IMR-90 (cell line): ENCODE measurements around the gene LUZP1. TPM values are rescaled to one million over a fixed set of nuclear protein-coding genes. Genes with fewer than 3 reads are reported as not detected.
A peak's percentile ranks its signal among the peaks of the same experiment; 100 is the strongest.

Source experiments
- ATAC-seq: fragments of 200-7000 bp; cut with Tn5 transposase; 2 replicates; pipeline ENCODE4 v1.9.1; 2020; ENCODE audit warnings: low read depth, mild to moderate bottlenecking, moderate library complexity
- BruUV-seq: library from RNA; stranded (reverse); fragments of 400-500 nt; replicated peaks from 2 replicates; lab custom pipeline; 2021; lab: Mats Ljungman, UMichigan
- CTCF ChIA-PET: fragments of 300-600 bp; formaldehyde crosslinking; extraction: SDS; loops from one replicate; lab custom pipeline; 2021; ENCODE audit warnings: antibody characterized with exemption; lab: Yijun Ruan, JAX
- POLR2A ChIA-PET: fragments of 300-600 bp; sonication (Branson Sonifier 250); formaldehyde crosslinking; loops from one replicate; lab custom pipeline; 2022; ENCODE audit warnings: antibody characterized with exemption; ENCODE audit not compliant: unreplicated experiment; lab: Charles Lee
- DNase-seq: peaks from one replicate; pipeline ENCODE4 v3.0.0; 2013
- H2AFZ ChIP-seq: replicated peaks from 2 replicates; pipeline ENCODE3; 2013; ENCODE audit warnings: low read length, mild to moderate bottlenecking; ENCODE audit not compliant: poor library complexity
- H2AK5ac ChIP-seq: 2 replicates; pipeline ENCODE4 v1.6.1; 2013; ENCODE audit warnings: low read depth, low read length, inconsistent platforms
- H2AK9ac ChIP-seq: replicated peaks from 2 replicates; pipeline ENCODE3; 2013; ENCODE audit warnings: mild to moderate bottlenecking, low read depth, low read length, moderate library complexity; ENCODE audit not compliant: poor library complexity
- H2BK120ac ChIP-seq: 2 replicates; pipeline ENCODE4 v1.6.1; 2013; ENCODE audit warnings: low read depth, low read length, inconsistent platforms
- H2BK15ac ChIP-seq: 3 replicates; pipeline ENCODE4 v1.6.1; 2013; ENCODE audit warnings: low read depth, low read length, inconsistent platforms
- H2BK20ac ChIP-seq: 2 replicates; pipeline ENCODE4 v1.6.1; 2013; ENCODE audit warnings: low read depth, mild to moderate bottlenecking, inconsistent platforms, low read length, moderate library complexity
- H2BK5ac ChIP-seq: 2 replicates; pipeline ENCODE4 v1.6.1; 2013; ENCODE audit warnings: mild to moderate bottlenecking, low read depth, low read length, inconsistent platforms; ENCODE audit not compliant: poor library complexity, severe bottlenecking
- H3K14ac ChIP-seq: replicated peaks from 2 replicates; pipeline ENCODE4 v1.6.1; 2013; ENCODE audit warnings: low read depth, low read length, inconsistent platforms
- H3K18ac ChIP-seq: 2 replicates; pipeline ENCODE4 v1.6.1; 2013; ENCODE audit warnings: low read depth, low read length, control low read depth
- H3K23ac ChIP-seq: 2 replicates; pipeline ENCODE4 v1.6.1; 2013; ENCODE audit warnings: low read depth, low read length, inconsistent platforms
- H3K27ac ChIP-seq: 2 replicates; pipeline ENCODE4 v1.5.1; 2013; ENCODE audit warnings: mild to moderate bottlenecking, control low read depth, low read length; ENCODE audit not compliant: insufficient read depth
- H3K27me3 ChIP-seq: 2 replicates; pipeline ENCODE4 v1.6.1; 2013; ENCODE audit warnings: low read length; ENCODE audit not compliant: control insufficient read depth, insufficient read depth
- H3K36me3 ChIP-seq: 2 replicates; pipeline ENCODE4 v1.6.1; 2013; ENCODE audit warnings: low read length, mixed read lengths; ENCODE audit not compliant: control insufficient read depth, insufficient read depth
- H3K4ac ChIP-seq: 2 replicates; pipeline ENCODE4 v1.6.1; 2013; ENCODE audit warnings: low read depth, low read length, inconsistent platforms
- H3K4me1 ChIP-seq: 2 replicates; pipeline ENCODE4 v1.6.1; 2013; ENCODE audit warnings: low read length, mixed read lengths; ENCODE audit not compliant: control insufficient read depth, insufficient read depth
- H3K4me2 ChIP-seq: 2 replicates; pipeline ENCODE4 v1.6.1; 2013; ENCODE audit warnings: low read depth, mild to moderate bottlenecking, control low read depth, low read length, moderate library complexity
- H3K4me3 ChIP-seq: 2 replicates; pipeline ENCODE4 v1.5.1; 2013; ENCODE audit warnings: low read depth, mild to moderate bottlenecking, control low read depth, low read length, moderate library complexity; ENCODE audit not compliant: insufficient read depth
- H3K56ac ChIP-seq: 2 replicates; pipeline ENCODE4 v1.6.1; 2013; ENCODE audit warnings: low read length, inconsistent platforms; ENCODE audit not compliant: insufficient read depth; ENCODE audit errors: extremely low read depth
- H3K79me1 ChIP-seq, 2 experiments: 2 replicates each; pipeline ENCODE4 v1.6.1; 2013; ENCODE audit warnings: low read length in 2 of 2, inconsistent platforms in 1 of 2, low read depth in 1 of 2
- H3K9ac ChIP-seq: 2 replicates; pipeline ENCODE4 v1.6.1; 2013; ENCODE audit warnings: low read depth, low read length, control low read depth
- H3K9me1 ChIP-seq: 2 replicates; pipeline ENCODE4 v1.6.1; 2013; ENCODE audit warnings: low read length, inconsistent platforms; ENCODE audit not compliant: insufficient read depth
- H3K9me3 ChIP-seq: 2 replicates; pipeline ENCODE4 v1.6.1; 2013; ENCODE audit warnings: low read length; ENCODE audit not compliant: control insufficient read depth, insufficient read depth
- H4K20me1 ChIP-seq: 2 replicates; pipeline ENCODE4 v1.6.1; 2013; ENCODE audit warnings: low read length, inconsistent platforms; ENCODE audit not compliant: insufficient read depth
- H4K5ac ChIP-seq: 2 replicates; pipeline ENCODE4 v1.6.1; 2013; ENCODE audit warnings: mild to moderate bottlenecking, low read depth, low read length, control low read depth
- H4K8ac ChIP-seq, 2 experiments: 2 replicates each; pipeline ENCODE4 v1.6.1; 2013; ENCODE audit warnings: low read depth in 2 of 2, low read length in 2 of 2, control low read depth in 1 of 2, inconsistent platforms in 1 of 2
- H4K91ac ChIP-seq: 2 replicates; pipeline ENCODE4 v1.6.1; 2013; ENCODE audit warnings: low read depth, low read length, inconsistent platforms; ENCODE audit not compliant: insufficient read depth
- FOS ChIP-seq: fragments of 150-350 bp; IDR thresholded peaks from 2 replicates; pipeline ENCODE4 v1.6.1; 2016; ENCODE audit warnings: low read depth, low read length
- MAFK ChIP-seq: IDR thresholded peaks from 2 replicates; pipeline ENCODE4 v1.6.1; 2012; ENCODE audit warnings: low read depth, low read length, improper control_type of control experiment
- MAZ ChIP-seq: IDR thresholded peaks from 2 replicates; pipeline ENCODE4 v1.6.1; 2012; ENCODE audit warnings: low read depth, mild to moderate bottlenecking, low read length, improper control_type of control experiment, moderate library complexity, borderline replicate concordance
- MXI1 ChIP-seq: IDR thresholded peaks from 2 replicates; pipeline ENCODE4 v1.6.1; 2012; ENCODE audit warnings: low read depth, mild to moderate bottlenecking, low read length, moderate library complexity, borderline replicate concordance
- POLR2A ChIP-seq: IDR thresholded peaks from 2 replicates; pipeline ENCODE4 v1.6.1; 2012; ENCODE audit warnings: mild to moderate bottlenecking, low read depth, low read length
- RAD21 ChIP-seq: IDR thresholded peaks from 2 replicates; pipeline ENCODE4 v1.6.1; 2012; ENCODE audit warnings: low read length, improper control_type of control experiment
- WGBS, 2 experiments: methylation state at CpG; one replicate each; pipeline versions ENCODE4 v1.1.5 to v1.1.7; 2013; ENCODE audit warnings: missing lambda C conversion rate in 2 of 2; ENCODE audit not compliant: insufficient read length in 1 of 2; ENCODE audit errors: extremely low coverage in 2 of 2; 5-methylcytosine and 5-hydroxymethylcytosine counted together
- dilution Hi-C: fragments of 300-500 bp; cut with HindIII; formaldehyde crosslinking; loops from one replicate; pipeline ENCODE4 v1.14.3; 2018; ENCODE audit warnings: low sequenced_read_pairs; ENCODE audit not compliant: unreplicated experiment
- in situ Hi-C: fragments of 300-500 bp; cut with MboI; formaldehyde crosslinking; loops from 3 replicates; pipeline ENCODE4 v1.14.3; 2019; ENCODE audit warnings: low sequenced_read_pairs, inconsistent platforms, mixed read lengths
- intact Hi-C: fragments of 100-400 bp; cut with micrococcal nuclease; formaldehyde crosslinking; loops from 2 replicates; pipeline ENCODE4 v1.10.0; 2022
- polyA plus RNA-seq, 3 experiments: library from polyadenylated mRNA; depleted of rRNA; stranded (reverse); fragments of >200 nt; gene quantifications; 2 replicates each; pipeline ENCODE4 v1.2.3, GENCODE V29; 2012; ENCODE audit warnings: low replicate concordance in 1 of 3
- total RNA-seq: library from RNA; depleted of rRNA; stranded (reverse); fragments of >200 nt; gene quantifications from 2 replicates; pipeline ENCODE4 v1.2.3, GENCODE V29; 2012
- TF ChIP-seq, protein P1 (sequence below): fragments of 150-350 bp; IDR thresholded peaks from 2 replicates; pipeline ENCODE4 v1.6.1; 2017; ENCODE audit warnings: mild to moderate bottlenecking, antibody characterized with exemption, low read length, low read depth

LUZP1 gene
- total and polyA plus RNA-seq, 2 of the 4 experiments (the other 2 are of a cell fraction), result 13.1 to 31.7 TPM

DNA sequence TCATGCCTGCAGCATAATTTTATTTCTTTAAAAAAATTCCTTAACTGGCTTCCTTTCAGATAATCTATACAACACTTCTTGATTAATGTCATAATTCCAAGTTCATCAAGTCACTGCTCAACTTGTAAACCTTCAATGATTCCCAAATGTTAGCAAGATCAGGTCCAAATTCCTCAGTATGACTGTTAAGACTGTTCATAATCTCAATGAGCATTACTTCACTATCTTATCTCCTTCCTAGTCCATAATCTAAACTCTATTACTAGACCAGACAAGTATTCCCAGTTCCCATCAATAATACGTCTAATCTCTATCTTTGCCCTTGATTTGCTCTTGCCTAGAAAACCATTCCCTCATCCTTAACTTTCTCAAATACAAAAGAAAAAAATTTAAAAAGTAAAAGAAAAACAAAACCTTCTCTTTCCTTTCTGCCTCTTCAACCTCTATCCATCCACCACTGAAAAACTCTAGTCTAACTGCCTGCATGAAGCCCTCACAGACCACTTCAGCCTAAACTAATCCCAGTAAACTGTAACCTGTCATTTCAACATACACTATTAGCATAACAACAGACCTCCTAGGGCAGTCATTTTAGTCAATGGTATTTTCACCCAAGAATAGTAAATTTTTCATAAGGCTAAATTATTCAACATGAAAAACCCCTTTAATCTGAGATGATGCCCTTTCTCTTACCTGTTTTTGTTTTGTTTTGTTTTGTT, 15.5 kb downstream of the LUZP1 start:
- CTCF ChIA-PET, result interaction anchor here (1.0 kb wide), 1 partner anchor 12 kb away, joined by 4 read pairs; no protein-coding TSS in a partner anchor
- DNase-seq, result peak; percentile 50

More for the DNA sequence above, 15.5 kb downstream of the LUZP1 start:
- H2BK5ac ChIP-seq, result no peak overlapping the region
- no peak overlapping the region for H3K4me3 ChIP-seq
- H4K20me1 ChIP-seq, result peaks cover 96% of the 10 kb centered on the region
- dilution Hi-C loops, result no loop called here
- H2AK9ac ChIP-seq, result no peak overlapping the region
- H4K91ac ChIP-seq, result no peak overlapping the region
- no peak overlapping the region for H3K56ac ChIP-seq
- no peak overlapping the region for H4K8ac ChIP-seq
- H2BK20ac ChIP-seq, result no peak overlapping the region
- H3K27me3 ChIP-seq, result no peaks in the 10 kb centered on the region
- no peaks in the 10 kb centered on the region for H3K9me3 ChIP-seq
- H3K18ac ChIP-seq, result no peak overlapping the region
- ATAC-seq, result peak; percentile 32; the same call in 1 of the 2 replicates
- no peak overlapping the region for H2AK5ac ChIP-seq
- no TSS peak for BruUV-seq
- H3K9ac ChIP-seq, result no peak overlapping the region
- TF ChIP-seq POLR2A (no peak), MAFK (no peak), FOS (no peak), MXI1 (no peak), MAZ (no peak), RAD21 (no peak)
- TF ChIP-seq, protein P1, sequence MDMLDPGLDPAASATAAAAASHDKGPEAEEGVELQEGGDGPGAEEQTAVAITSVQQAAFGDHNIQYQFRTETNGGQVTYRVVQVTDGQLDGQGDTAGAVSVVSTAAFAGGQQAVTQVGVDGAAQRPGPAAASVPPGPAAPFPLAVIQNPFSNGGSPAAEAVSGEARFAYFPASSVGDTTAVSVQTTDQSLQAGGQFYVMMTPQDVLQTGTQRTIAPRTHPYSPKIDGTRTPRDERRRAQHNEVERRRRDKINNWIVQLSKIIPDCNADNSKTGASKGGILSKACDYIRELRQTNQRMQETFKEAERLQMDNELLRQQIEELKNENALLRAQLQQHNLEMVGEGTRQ, result no peak
- peaks cover 19 to 80% of the 10 kb centered on the region in 2 experiments for H3K79me1 ChIP-seq
- no peak overlapping the region for H3K23ac ChIP-seq
- H3K27ac ChIP-seq, result no peak overlapping the region
- H4K5ac ChIP-seq, result no peak overlapping the region
- intact Hi-C loops, result no loop called here
- H3K4ac ChIP-seq, result no peak overlapping the region
- H2BK15ac ChIP-seq, result no peak overlapping the region
- no peaks in the 10 kb centered on the region for H3K36me3 ChIP-seq
- no peak overlapping the region for H3K4me2 ChIP-seq
- POLR2A ChIA-PET, result no interaction called here
- peaks cover 22% of the 10 kb centered on the region for H3K9me1 ChIP-seq
- H2AFZ ChIP-seq, result no peak overlapping the region
- in situ Hi-C loops, result no loop called here
- no peak overlapping the region for H2BK120ac ChIP-seq
- H3K4me1 ChIP-seq, result peaks cover 3% of the 10 kb centered on the region
- WGBS, 2 experiments, result 100% methylated on average over 1 of the region's 1 CpG; no CpG with 5 or more reads in 1 of the 2 experiments
- no peak overlapping the region for H3K14ac ChIP-seq
